ENCODE results near the gene LGALS8.

LGALS8 gene

DNA sequence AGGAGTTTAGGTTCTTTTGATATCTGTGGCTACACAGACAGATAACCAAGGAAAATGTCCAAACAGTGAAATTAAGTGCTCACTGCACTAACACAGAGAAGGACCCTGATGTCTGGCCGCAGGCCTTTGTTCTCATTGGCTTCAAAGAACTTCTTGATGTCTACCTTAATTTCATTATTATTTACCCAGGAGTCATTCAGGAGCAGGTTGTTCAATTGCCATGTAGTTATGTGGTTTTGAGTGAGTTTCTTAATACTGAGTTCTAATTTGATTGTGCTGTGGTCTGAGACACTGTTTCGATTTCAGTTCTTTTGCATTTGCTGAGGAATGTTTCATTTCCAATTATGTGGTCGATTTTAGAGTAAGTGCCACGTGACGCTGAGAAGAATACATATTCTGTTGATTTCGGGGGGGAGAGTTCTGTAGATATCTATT is 15.2 kb upstream of the LGALS8 start:
- in situ Hi-C loops (cut with MboI; ENCODE audit: low sequenced_read_pairs): no loop called here

DNA sequence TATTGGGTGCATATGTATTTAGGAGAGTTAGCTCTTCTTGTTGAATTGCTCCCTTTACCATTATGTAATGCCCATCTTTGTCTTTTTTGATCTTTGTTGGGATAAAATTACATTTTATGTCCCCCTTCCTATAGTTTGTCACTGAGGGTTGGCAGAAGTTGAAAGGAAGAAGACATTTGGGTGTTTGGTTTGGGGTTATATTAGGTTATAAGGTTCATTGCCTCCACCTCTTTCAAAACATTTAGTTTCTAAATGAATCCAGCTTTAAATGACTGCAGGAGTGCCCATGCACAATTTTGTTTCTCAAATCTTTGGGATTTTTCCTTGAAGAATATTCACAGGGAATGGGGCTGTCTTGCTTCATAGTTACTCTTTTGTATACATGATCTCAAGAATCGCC is 14.6 kb upstream of the LGALS8 start:
- in situ Hi-C loops (cut with MboI; ENCODE audit: low sequenced_read_pairs): no loop called here

DNA sequence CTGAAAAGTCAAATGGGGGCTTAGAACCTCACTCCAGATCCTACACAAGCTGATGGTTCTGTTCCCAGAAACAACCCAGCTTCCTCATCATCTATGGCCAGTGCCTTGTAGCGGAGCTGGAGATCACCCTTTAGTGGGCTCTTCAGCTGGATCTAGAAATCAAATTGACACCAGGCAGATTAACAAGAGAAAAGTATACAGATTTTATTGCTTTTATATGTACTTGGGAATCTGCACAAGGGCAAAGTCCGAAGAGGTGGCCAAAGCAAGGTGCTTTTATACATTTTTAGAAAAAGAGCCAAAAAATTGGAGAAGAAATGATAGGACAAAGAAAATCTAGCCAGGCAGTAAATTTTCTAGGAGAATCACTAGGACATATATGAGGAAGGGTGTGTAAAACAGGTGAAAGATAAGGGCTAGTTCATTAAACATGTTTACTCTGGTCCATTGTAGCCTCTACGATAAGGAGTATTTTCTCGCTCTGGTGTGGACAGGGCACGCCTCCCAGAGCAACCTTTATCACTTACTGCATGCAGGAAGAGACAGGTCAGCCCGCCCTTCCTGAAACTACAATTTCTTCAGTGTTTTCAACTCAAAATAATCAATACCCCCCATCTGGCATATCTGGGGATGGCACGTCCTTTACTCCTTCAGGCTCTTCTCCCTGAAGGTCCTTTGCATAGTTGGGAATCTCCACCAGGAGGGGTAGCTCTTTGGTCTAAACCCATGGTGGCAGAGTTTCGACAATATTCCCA is 14.0 kb upstream of the LGALS8 start:
- in situ Hi-C loops (cut with MboI; ENCODE audit: low sequenced_read_pairs): no loop called here

DNA sequence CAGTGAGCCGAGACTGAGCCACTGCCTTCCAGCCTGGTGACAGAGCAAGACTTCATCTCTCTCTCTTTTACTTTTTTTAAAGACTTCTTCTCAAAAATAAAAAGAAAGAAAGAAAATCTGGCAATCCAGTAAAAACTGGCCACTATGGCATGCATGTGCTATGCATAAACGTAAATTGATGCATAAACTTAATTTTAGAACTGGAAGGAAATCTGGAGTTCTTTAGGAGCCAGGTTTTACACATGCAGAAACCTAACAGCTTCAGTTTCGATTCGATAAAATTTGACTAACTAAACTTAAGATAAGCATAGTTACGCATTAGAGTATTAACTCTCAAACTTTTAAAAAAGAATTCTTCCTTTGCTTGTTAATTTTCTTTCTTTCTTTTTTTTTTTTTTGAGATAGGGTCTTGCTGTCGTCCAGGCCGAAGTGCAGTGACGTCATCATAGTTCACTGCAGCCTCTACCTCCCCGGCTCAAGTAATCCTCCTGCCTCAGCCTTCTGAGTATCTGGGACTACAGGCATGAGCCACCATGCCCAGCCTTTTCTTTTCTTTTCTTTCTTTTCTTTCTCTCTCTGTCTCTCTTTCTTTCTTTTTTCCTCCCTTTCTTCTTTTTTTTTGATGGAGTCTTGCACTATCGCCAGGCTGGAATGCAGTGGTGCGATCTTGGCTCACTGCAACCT is 11.9 kb upstream of the LGALS8 start:
- in situ Hi-C loops (cut with MboI; ENCODE audit: low sequenced_read_pairs): no loop called here

DNA sequence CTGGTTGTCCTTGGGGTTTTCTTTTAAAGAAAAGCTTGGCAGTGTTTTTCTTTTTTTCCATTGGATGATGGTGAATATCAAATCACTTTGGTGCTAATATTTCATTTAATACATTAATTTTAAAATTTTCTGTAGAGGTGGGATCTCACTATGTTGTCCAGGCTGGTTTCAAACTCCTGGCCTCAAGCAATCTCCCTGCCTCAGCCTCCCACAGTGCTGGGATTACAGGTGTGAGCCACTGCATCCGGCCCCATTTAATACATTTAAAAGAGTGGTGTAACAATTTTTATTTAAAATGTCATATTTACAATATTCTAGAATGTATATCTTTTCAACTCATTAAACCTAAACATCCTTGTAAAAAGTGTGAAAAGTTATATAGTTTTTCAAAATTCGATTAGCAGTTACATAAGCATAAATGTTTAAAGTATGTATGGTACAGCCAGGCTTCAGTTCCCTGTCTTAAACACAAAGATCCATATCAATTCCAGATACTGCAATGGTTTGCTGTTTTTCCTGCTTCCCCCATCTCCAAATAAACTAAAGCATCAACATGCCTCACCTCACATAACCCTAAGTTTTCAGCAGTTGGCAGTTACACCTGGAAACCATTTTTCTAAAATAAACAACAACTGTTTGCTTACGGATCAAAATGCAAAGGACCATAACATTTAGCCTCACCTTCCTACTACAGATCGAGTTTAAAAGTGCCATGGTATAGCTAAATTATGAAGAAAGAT is 8.9 kb upstream of the LGALS8 start:
- in situ Hi-C loops (cut with MboI; ENCODE audit: low sequenced_read_pairs): no loop called here

DNA sequence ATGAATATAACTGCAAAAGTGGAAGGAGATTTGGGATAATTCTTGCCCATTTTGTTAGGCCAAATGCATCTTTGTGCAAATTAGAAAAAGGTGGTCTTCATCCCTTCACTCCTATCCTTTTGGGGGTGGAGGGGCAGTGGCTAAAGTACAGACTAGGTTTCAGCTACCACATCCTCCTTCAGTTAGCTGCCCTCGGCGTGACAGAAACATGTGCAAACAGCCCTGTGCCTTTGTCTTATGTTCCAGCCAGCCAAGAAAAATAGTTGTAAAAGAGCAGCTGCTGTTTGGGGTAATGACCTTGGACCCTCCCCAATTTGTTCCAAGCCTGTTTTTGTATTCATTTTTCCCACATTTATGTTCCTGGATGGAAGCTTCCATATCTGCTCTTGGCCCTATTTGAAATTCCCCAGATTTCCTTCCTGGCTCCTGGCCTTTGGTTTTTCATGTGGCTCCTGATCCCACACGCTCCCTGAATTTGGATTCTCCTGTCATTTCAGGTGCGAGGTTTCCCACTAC is 8.3 kb upstream of the LGALS8 start:
- in situ Hi-C loops (cut with MboI; ENCODE audit: low sequenced_read_pairs): no loop called here

DNA sequence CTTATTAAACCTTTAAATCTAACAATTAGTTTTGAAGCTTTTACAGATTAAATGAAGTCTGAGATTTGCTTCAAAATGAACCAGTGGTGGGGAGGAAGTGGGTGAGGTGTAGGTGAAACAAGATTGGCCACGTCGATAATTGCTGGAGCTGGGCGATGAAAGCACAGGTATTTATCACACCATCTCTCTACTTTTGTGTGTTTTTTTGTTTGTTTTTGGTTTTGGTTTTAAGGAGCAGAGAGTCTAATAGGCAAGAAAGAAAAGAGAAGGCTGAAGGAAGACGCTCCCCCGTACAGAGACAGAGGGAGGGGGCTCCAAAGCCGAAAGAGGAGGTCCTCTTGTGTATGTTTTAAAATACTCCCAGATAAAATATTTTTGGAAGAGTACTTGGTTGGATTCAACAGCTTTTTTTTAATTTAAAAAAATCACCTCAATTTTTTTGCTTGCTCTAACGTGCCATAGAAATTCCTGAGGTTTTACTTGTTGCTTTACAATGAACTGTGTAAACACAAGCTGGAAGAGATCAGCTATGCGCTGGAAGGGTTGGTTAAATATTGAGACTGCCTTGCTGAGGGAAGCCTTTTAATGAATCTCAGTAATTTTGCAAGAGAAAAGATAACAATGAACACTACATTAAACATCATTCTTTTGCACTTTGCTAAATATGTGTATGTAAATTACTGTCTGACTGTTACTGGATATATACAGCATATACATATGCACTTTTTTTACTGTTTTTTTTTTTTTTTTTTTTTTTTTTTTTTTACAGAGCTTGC is 6.7 kb upstream of the LGALS8 start:
- in situ Hi-C loops (cut with MboI; ENCODE audit: low sequenced_read_pairs): no loop called here

DNA sequence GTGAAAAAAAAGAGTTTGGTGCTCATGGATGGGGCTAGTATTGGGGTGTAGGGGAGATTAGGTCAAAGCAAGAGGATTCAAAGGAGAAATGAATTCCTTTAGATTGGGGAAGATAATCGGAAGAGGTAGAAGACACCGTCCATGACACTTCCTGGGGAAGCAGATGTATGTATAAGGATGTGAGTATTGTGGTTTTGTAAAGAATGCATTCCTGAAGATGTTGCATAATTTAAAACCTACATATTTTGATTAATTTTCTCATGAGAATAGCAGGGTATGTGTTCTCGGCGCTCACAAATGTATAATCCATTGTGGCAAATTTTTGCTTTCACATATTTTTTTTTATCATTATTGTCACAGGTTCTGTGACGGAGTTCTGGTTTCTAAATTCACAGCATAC is 5.5 kb upstream of the LGALS8 start:
- in situ Hi-C loops (cut with MboI; ENCODE audit: low sequenced_read_pairs): no loop called here

DNA sequence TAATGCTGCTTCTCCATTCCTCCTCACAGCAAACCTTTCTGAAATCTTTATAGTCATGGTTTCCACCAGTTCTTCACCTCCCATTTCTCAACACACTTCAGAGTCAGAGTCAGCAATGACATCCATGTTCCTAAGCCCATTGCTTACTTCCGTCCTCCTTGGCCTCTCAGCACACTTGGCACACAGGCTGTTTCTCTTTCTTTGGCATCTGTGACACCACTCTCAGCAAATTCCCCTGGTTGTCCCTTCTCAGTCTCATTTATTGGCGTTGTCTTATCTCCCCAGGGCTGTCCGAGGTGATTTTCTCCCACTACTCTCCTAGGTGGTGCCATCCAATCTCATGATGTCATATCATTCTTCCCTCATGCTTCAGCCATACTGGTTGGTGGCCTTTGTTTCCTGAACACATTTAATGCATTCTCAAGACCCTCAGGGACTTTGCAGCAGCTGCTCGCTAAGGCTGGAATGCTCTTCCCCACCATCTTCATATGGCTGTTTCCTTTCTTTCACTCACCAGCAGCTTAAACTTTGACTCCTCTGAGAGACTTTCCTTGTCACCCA is 3.3 kb upstream of the LGALS8 start:
- in situ Hi-C loops (cut with MboI; ENCODE audit: low sequenced_read_pairs): no loop called here

DNA sequence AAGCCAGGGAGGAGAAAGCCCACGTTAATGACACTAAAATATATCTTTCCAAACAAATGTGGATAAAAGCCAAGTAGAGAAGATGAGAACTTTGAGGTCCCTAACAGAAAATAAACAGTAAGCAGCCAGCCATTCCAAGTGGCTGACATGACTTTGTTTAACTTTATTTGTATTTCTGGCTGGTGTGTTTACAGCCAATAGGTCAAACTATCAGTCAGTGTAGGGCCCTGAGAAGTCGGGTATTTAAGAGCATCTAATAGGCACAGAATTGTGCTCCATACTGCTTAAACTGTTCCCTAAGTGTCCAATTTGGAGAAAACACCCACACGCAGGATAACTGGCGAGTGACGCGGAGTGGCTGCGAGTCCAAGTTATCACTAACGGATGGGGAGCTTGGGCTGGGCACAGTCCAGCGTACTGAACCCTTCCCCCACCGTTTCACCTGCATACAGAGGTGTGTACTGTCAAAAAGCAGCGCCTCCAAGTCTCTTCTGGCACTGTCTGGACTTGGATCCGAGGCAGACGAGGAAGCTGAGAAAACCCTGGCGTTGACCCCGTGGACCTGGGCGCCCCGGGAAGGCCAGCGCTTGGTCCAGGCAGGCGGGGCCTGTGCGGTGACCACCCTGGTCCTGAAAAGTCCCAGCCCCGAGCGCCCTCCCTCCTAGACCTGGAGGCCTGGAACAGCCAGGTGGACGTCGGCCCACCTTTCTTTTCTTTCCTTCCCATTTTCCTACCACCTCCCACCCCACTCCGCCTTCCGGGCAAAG is 662 bp upstream of the LGALS8 start:
- in situ Hi-C loops (cut with MboI; ENCODE audit: low sequenced_read_pairs): no loop called here

DNA sequence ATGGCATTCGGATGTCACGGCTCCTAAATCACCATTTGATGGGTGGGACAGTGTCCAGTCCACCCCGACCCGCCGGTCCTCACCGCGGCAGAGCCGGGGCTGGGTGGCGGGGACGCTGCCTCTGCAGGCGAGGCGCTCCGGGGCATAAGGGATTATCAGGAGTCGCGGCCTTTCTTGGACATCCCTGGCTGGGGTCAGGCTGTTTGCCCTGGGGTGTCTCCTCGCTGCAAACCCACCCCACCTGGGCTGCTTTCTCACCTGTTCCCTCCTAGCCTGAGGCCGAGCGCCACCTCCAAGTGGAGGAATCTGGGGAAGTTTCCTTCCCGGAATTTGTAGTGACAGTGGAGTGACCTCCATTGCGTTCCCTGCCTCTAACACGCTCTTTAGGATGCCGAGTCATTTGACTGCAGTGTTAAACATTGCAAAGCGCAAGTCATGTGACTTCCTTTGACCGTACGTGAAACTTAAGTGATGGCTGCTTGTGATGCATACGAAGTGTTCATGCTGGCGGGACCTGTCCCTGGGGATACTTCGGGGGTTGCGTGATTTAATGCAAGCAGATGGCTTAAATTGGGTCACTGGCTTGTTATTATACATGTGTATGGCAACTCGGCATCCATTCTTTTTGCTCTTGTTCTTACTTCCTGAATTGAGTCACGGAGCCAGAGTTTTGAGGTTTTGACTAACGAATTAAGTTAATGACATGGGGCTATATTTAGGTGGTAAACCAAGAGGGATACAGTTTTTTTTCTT is 536 bp downstream of the LGALS8 start:
- in situ Hi-C loops (cut with MboI; ENCODE audit: low sequenced_read_pairs): no loop called here

DNA sequence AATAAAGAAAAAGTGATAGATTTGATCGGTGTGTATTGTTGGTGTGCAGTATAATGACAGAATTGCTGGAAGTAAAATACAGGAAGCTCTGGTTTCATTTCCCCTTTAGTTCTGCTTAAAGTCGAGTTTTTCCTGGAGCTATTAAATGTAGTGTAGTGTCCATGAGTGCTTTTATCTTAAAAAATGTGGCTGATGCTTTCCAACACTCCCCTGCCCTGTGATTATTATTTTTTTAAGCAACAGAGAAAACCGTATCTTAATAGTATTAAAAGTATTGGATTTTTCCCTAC is 1.1 kb downstream of the LGALS8 start:
- in situ Hi-C loops (cut with MboI; ENCODE audit: low sequenced_read_pairs): no loop called here

DNA sequence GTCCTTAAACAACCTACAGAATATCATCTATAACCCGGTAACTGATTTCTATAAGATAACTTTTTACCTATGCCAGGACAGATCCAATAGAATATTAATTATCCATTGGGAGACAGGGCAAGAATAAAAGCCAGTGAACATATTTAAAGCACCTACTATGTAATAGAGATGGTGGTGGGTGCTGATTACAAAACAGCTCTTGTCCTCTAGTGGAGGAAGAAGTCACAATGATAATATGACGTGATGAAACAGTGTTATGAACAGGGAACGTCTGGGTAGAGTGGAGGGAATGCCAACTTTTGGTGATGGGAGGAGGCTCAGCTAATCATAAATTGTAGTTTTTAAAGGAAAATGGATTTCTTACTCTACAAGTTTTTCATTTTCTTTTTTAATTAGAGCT is 2.3 kb downstream of the LGALS8 start:
- in situ Hi-C loops (cut with MboI; ENCODE audit: low sequenced_read_pairs): no loop called here

DNA sequence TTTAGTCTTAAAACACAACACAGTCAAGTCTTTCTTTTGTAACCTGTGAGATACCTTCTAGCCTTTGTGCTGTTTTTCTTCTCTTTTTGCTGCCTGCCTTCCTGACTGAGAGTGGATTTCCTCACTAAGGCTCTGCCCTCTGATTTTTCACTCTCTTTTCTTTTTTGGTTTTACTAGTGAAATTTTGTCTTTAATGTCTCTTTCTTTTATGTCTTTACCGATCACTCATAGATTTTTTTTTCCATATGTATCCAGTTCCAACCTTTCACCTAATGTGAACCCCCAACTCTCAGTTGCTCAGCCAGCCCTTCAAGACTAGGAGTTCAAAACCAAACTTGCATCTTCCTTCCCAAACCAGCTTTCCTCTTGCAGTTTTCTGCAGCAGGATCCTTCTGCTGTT is 6.5 kb downstream of the LGALS8 start:
- in situ Hi-C loops (cut with MboI; ENCODE audit: low sequenced_read_pairs): no loop called here

DNA sequence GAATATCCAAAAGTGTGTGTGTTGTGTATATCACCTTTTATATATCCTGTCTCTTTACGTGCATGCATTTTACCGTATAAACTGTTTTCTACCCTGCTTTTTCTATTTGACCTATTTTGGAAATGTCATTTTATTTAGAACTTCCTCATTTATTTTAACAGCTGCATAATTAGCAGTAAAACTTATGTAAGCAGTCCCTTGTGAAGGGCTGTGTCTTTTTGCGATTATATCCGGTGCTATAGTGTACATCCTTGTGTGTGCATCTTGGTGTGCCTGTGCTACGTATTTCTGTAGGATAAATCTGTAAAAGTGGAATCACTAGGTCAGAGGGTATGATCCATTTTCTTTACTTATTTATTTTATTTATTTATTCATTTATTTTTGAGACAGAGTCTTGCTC is 7.2 kb downstream of the LGALS8 start:
- in situ Hi-C loops (cut with MboI; ENCODE audit: low sequenced_read_pairs): no loop called here

DNA sequence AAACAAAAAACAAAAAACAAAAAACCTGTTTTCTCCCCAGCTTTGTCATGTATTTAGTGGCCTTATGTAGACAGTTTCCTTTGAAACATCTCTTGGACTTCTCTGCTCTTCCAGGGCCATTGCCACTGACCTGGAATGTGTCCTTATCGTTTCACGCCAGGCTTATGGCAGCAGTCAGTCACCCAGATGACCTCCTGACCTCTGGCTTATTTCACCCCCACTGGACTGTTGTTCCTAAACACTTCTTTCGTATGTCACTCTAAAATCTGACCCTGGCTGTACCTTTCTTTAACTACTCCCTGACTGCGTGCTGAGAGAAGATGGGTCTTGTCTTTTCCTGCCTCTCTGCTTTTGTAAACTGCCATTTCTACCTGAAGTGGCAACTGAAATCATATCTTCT is 9.1 kb downstream of the LGALS8 start:
- in situ Hi-C loops (cut with MboI; ENCODE audit: low sequenced_read_pairs): no loop called here

DNA sequence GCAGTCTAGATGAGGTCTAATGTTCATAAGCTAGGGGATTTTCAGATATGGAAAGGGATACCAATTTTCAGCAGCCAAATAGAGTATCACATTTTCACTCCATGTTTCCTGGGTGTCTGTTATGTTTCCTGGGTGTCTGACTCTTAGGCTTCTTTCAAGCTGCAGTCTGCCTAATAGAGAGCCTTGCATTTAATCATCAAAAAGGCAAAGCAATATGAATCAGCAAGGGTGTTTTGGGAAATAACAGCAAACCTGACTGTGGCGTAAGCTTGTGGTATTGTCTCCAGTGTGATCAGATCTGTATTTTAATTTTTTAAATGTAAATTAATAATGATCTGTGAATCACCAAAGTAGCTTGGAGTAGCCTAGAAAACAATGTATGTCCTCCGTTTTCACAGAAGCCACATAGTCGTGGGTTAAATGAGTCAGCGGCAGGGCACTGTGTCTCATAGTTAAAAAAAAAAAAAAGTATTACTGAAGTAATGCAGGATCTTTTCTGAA is 10.4 kb downstream of the LGALS8 start:
- in situ Hi-C loops (cut with MboI; ENCODE audit: low sequenced_read_pairs): no loop called here

DNA sequence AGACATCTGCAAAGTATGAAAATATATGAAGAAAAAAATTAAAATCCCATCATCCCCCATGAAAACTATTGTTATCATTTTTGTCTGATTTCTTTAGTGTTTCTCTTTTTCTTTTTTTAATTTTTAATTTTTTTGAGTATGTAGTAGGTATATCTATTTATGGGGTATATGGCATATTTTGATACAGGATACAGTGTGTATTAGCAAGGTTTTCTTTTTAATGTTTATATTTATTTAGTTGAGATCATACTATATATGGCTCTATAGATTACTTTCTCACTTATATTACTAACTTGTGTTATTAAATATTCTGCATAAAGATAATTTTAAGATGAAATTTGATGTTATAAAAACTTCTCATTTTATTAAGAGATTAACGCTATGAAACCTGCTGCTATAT is 11.4 kb downstream of the LGALS8 start:
- in situ Hi-C loops (cut with MboI; ENCODE audit: low sequenced_read_pairs): no loop called here

DNA sequence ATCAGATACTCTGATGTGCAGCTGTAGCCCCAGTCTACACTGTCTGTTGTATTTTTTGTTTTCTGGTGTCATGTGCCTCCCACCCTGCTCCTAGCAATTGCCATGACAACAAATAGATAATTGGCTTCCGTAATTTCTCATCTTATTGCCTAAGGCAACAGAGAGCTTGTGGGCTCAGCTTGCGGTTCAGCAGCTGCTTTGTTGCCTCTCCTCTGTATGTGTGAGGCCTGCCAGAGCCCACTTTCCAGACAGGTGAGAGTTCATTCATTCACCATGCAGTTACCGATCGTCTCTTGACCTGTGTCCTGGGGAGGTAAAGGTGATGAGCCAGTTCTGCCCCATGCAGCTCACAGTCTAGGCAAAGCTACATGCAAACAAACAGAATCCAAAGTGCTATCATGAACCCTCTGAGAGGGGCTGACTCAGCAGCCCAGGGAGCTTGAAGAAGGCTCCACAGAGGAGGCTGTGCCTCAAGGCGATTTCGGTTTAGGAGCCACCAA is 11.9 kb downstream of the LGALS8 start:
- in situ Hi-C loops (cut with MboI; ENCODE audit: low sequenced_read_pairs): no loop called here

Measured in HL-60/S4 treated with phorbol 12-myristate 13-acetate at 8.2 ng/mL for 4 days and 3 days (cell line).